ENCODE data around the gene MAEA.

MAEA gene

GRCh38 chr4:1348014-1348513 lies 58.4 kb downstream of the MAEA start:
- no peaks in the 10 kb centered on the region for H3K27me3 Mint-ChIP-seq
- peaks cover 7% of the 10 kb centered on the region for H3K36me3 Mint-ChIP-seq (ENCODE audit: low read depth)
- peak overlapping the region; percentile 90 for H3K4me3 Mint-ChIP-seq
- peak overlapping the region; percentile 88 for H3K27ac Mint-ChIP-seq
- peaks cover 42% of the 10 kb centered on the region for H3K4me1 Mint-ChIP-seq (ENCODE audit: low read depth)
- no peaks in the 10 kb centered on the region for H3K9me3 Mint-ChIP-seq

- peak overlapping the region; percentile 1 for H3K27ac Mint-ChIP-seq
- H3K4me3 Mint-ChIP-seq = peak overlapping the region; percentile 90
- H3K36me3 Mint-ChIP-seq (ENCODE audit: low read depth) = peaks cover 7% of the 10 kb centered on the region
- H3K27me3 Mint-ChIP-seq = no peaks in the 10 kb centered on the region
- H3K9me3 Mint-ChIP-seq = no peaks in the 10 kb centered on the region
- H3K4me1 Mint-ChIP-seq (ENCODE audit: low read depth) = peaks cover 42% of the 10 kb centered on the region
These were observed 59.1 kb downstream of the MAEA start for GRCh38 chr4:1348746-1349145.

- Mint-ChIP-seq H3K27ac (peak overlapping the region; percentile 61), H3K36me3 (ENCODE audit: low read depth) (peaks cover 5% of the 10 kb centered on the region), H3K27me3 (no peaks in the 10 kb centered on the region), H3K4me1 (ENCODE audit: low read depth) (peaks cover 40% of the 10 kb centered on the region), H3K4me3 (no peak overlapping the region), H3K9me3 (no peaks in the 10 kb centered on the region)
These were observed 59.9 kb downstream of the MAEA start for GRCh38 chr4:1349359-1350168.

- Mint-ChIP-seq H3K27me3 (no peaks in the 10 kb centered on the region), H3K4me3 (no peak overlapping the region), H3K4me1 (ENCODE audit: low read depth) (peaks cover 35% of the 10 kb centered on the region), H3K27ac (no peak overlapping the region), H3K9me3 (no peaks in the 10 kb centered on the region), H3K36me3 (ENCODE audit: low read depth) (peaks cover 4% of the 10 kb centered on the region)
These were observed 60.5 kb downstream of the MAEA start for GRCh38 chr4:1350169-1350520.

- Mint-ChIP-seq H3K27ac (no peak overlapping the region), H3K9me3 (no peaks in the 10 kb centered on the region), H3K4me1 (ENCODE audit: low read depth) (peaks cover 28% of the 10 kb centered on the region), H3K27me3 (no peaks in the 10 kb centered on the region), H3K36me3 (ENCODE audit: low read depth) (peaks cover 7% of the 10 kb centered on the region), H3K4me3 (no peak overlapping the region)
These were observed 62.3 kb downstream of the MAEA start for GRCh38 chr4:1351854-1352566.

- Mint-ChIP-seq H3K9me3 (no peaks in the 10 kb centered on the region), H3K4me1 (ENCODE audit: low read depth) (peaks cover 28% of the 10 kb centered on the region), H3K27ac (no peak overlapping the region), H3K4me3 (no peak overlapping the region), H3K36me3 (ENCODE audit: low read depth) (peaks cover 7% of the 10 kb centered on the region), H3K27me3 (no peaks in the 10 kb centered on the region)
These were observed 62.8 kb downstream of the MAEA start for GRCh38 chr4:1352567-1352900.

GRCh38 chr4:1353186-1354055 lies 63.7 kb downstream of the MAEA start:
- Mint-ChIP-seq H3K27me3 (no peaks in the 10 kb centered on the region), H3K27ac (no peak overlapping the region), H3K36me3 (ENCODE audit: low read depth) (peaks cover 7% of the 10 kb centered on the region), H3K4me1 (ENCODE audit: low read depth) (peaks cover 24% of the 10 kb centered on the region), H3K4me3 (no peak overlapping the region), H3K9me3 (no peaks in the 10 kb centered on the region)

- Mint-ChIP-seq H3K9me3 (no peaks in the 10 kb centered on the region), H3K4me3 (no peak overlapping the region), H3K27me3 (no peaks in the 10 kb centered on the region), H3K4me1 (ENCODE audit: low read depth) (peaks cover 16% of the 10 kb centered on the region), H3K36me3 (ENCODE audit: low read depth) (peaks cover 7% of the 10 kb centered on the region), H3K27ac (no peak overlapping the region)
These were observed 64.7 kb downstream of the MAEA start for GRCh38 chr4:1354136-1354982.

GRCh38 chr4:1354983-1355275 lies 65.2 kb downstream of the MAEA start:
- Mint-ChIP-seq H3K9me3 (no peaks in the 10 kb centered on the region), H3K36me3 (ENCODE audit: low read depth) (peaks cover 7% of the 10 kb centered on the region), H3K4me3 (no peak overlapping the region), H3K27me3 (no peaks in the 10 kb centered on the region), H3K27ac (no peak overlapping the region), H3K4me1 (ENCODE audit: low read depth) (peaks cover 13% of the 10 kb centered on the region)

- no peak overlapping the region for H3K27ac Mint-ChIP-seq
- no peaks in the 10 kb centered on the region for H3K27me3 Mint-ChIP-seq
- H3K9me3 Mint-ChIP-seq = no peaks in the 10 kb centered on the region
- H3K4me1 Mint-ChIP-seq (ENCODE audit: low read depth) = peaks cover 9% of the 10 kb centered on the region
- H3K4me3 Mint-ChIP-seq = no peak overlapping the region
- peaks cover 7% of the 10 kb centered on the region for H3K36me3 Mint-ChIP-seq (ENCODE audit: low read depth)
These were observed 65.7 kb downstream of the MAEA start for GRCh38 chr4:1355378-1355777.

- peaks cover 4% of the 10 kb centered on the region for H3K4me1 Mint-ChIP-seq (ENCODE audit: low read depth)
- no peaks in the 10 kb centered on the region for H3K9me3 Mint-ChIP-seq
- no peak overlapping the region for H3K4me3 Mint-ChIP-seq
- no peak overlapping the region for H3K27ac Mint-ChIP-seq
- peaks cover 7% of the 10 kb centered on the region for H3K36me3 Mint-ChIP-seq (ENCODE audit: low read depth)
- H3K27me3 Mint-ChIP-seq = no peaks in the 10 kb centered on the region
These were observed 66.7 kb downstream of the MAEA start for GRCh38 chr4:1356181-1356998.

GRCh38 chr4:1357356-1358248 lies 67.9 kb downstream of the MAEA start:
- H3K4me1 Mint-ChIP-seq (ENCODE audit: low read depth) = no peaks in the 10 kb centered on the region
- H3K4me3 Mint-ChIP-seq = no peak overlapping the region
- H3K9me3 Mint-ChIP-seq = no peaks in the 10 kb centered on the region
- no peaks in the 10 kb centered on the region for H3K27me3 Mint-ChIP-seq
- peaks cover 7% of the 10 kb centered on the region for H3K36me3 Mint-ChIP-seq (ENCODE audit: low read depth)
- no peak overlapping the region for H3K27ac Mint-ChIP-seq
